OCI-LY3 (cell line): ENCODE data around the gene MAN2A2.

Experiments
- H2AFZ ChIP-seq: fragments of 200-600, 300-600 bp; shearing (Covaris generic); 2 replicates; pipeline ENCODE4 v1.6.0; 2014; ENCODE audit warnings: antibody characterized with exemption, low read depth, low read length
- H3K27ac ChIP-seq: fragments of 200-600, 300-600 bp; sonication (generic); 2 replicates; pipeline ENCODE4 v1.5.1; 2014; ENCODE audit warnings: mild to moderate bottlenecking, low read length, moderate library complexity, mixed read lengths
- H3K27me3 ChIP-seq: fragments of 200-600, 300-600 bp; sonication (generic); 2 replicates; pipeline ENCODE4 v1.6.1; 2014; ENCODE audit warnings: low read depth, low read length, mixed read lengths
- H3K36me3 ChIP-seq: fragments of 200-600, 300-600 bp; sonication (generic); replicated peaks from 2 replicates; pipeline ENCODE3; 2014; ENCODE audit warnings: low read depth, low read length, mixed read lengths
- H3K4me1 ChIP-seq: fragments of 300-600, 200-600 bp; sonication (generic); 2 replicates; pipeline ENCODE4 v1.6.1; 2014; ENCODE audit warnings: low read length, mixed read lengths
- H3K4me2 ChIP-seq: fragments of 200-600, 300-600 bp; sonication (generic); 2 replicates; pipeline ENCODE4 v1.6.1; 2014; ENCODE audit warnings: low read length, mixed read lengths
- H3K4me3 ChIP-seq: fragments of 300-600, 200-600 bp; sonication (generic); 2 replicates; pipeline ENCODE4 v1.5.1; 2014; ENCODE audit warnings: antibody characterized with exemption, mild to moderate bottlenecking, low read length, moderate library complexity
- H3K79me2 ChIP-seq: fragments of 300-600, 200-600 bp; shearing (Covaris generic); 2 replicates; pipeline ENCODE4 v1.6.1; 2014; ENCODE audit warnings: mild to moderate bottlenecking, low read length, mixed read lengths
- H3K9ac ChIP-seq: fragments of 300-600, 200-600 bp; shearing (Covaris generic); 2 replicates; pipeline ENCODE4 v1.6.0; 2014; ENCODE audit warnings: mild to moderate bottlenecking, low read length, moderate library complexity
- H3K9me3 ChIP-seq: fragments of 200-600, 300-600 bp; shearing (Covaris generic); 2 replicates; pipeline ENCODE4 v1.6.1; 2014; ENCODE audit warnings: low read length, mixed read lengths; ENCODE audit not compliant: insufficient read depth
- H4K20me1 ChIP-seq: fragments of 200-600, 300-600 bp; sonication (generic); 2 replicates; pipeline ENCODE4 v1.6.1; 2016; ENCODE audit warnings: low read length, mixed read lengths; ENCODE audit not compliant: insufficient read depth
- CTCF ChIP-seq: fragments of 200-600, 300-600 bp; sonication (generic); IDR thresholded peaks from 2 replicates; pipeline ENCODE4 v1.5.1; 2014; ENCODE audit warnings: antibody characterized with exemption, low read length, low read depth
- EZH2phosphoT487 ChIP-seq: fragments of 200-600 bp; shearing (Covaris generic); IDR thresholded peaks from 2 replicates; pipeline ENCODE4 v1.6.1; 2018; ENCODE audit warnings: antibody characterized with exemption, mixed run types, low read depth

MAN2A2 gene

GRCh38 chr15:90946538-90946937 lies 43.4 kb downstream of the MAN2A2 start:
- Histone ChIP-seq H4K20me1 (no peaks in the 10 kb centered on the region), H3K9me3 (no peaks in the 10 kb centered on the region), H3K4me1 (no peaks in the 10 kb centered on the region), H3K4me3 (no peak overlapping the region), H3K9ac (no peak overlapping the region), H3K27ac (no peak overlapping the region), H3K27me3 (no peaks in the 10 kb centered on the region), H3K79me2 (no peaks in the 10 kb centered on the region), H2AFZ (no peak overlapping the region), H3K36me3 (peaks cover 61% of the 10 kb centered on the region), H3K4me2 (no peak overlapping the region)
- TF ChIP-seq CTCF (no peak), EZH2phosphoT487 (no peak)

- Histone ChIP-seq H3K9ac (no peak overlapping the region), H3K79me2 (no peaks in the 10 kb centered on the region), H3K27ac (no peak overlapping the region), H3K27me3 (no peaks in the 10 kb centered on the region), H3K9me3 (no peaks in the 10 kb centered on the region), H3K36me3 (peaks cover 63% of the 10 kb centered on the region), H3K4me3 (no peak overlapping the region), H3K4me2 (no peak overlapping the region), H3K4me1 (no peaks in the 10 kb centered on the region), H4K20me1 (no peaks in the 10 kb centered on the region), H2AFZ (no peak overlapping the region)
- TF ChIP-seq EZH2phosphoT487: no peak
- no peak for TF ChIP-seq CTCF
Observed at GRCh38 chr15:90946941-90947576, 44.0 kb downstream of the MAN2A2 start.

- Histone ChIP-seq H2AFZ (no peak overlapping the region), H3K27me3 (no peaks in the 10 kb centered on the region), H3K4me1 (no peaks in the 10 kb centered on the region), H3K9me3 (no peaks in the 10 kb centered on the region), H3K4me2 (no peak overlapping the region), H3K36me3 (peaks cover 56% of the 10 kb centered on the region), H3K79me2 (no peaks in the 10 kb centered on the region), H3K27ac (no peak overlapping the region), H3K4me3 (no peak overlapping the region), H3K9ac (no peak overlapping the region), H4K20me1 (no peaks in the 10 kb centered on the region)
- TF ChIP-seq EZH2phosphoT487: no peak
- no peak for TF ChIP-seq CTCF
Observed at GRCh38 chr15:90947577-90948357, 44.7 kb downstream of the MAN2A2 start.

GRCh38 chr15:90948506-90948905 lies 45.4 kb downstream of the MAN2A2 start:
- no peak for TF ChIP-seq CTCF
- no peak for TF ChIP-seq EZH2phosphoT487
- Histone ChIP-seq H3K9ac (no peak overlapping the region), H3K27ac (no peak overlapping the region), H3K36me3 (peaks cover 53% of the 10 kb centered on the region), H3K9me3 (no peaks in the 10 kb centered on the region), H3K4me1 (no peaks in the 10 kb centered on the region), H3K79me2 (no peaks in the 10 kb centered on the region), H3K27me3 (no peaks in the 10 kb centered on the region), H3K4me3 (no peak overlapping the region), H2AFZ (no peak overlapping the region), H3K4me2 (no peak overlapping the region), H4K20me1 (no peaks in the 10 kb centered on the region)
